Measurements from ENCODE around the gene RTEL1. TPM values are rescaled to one million over a fixed set of nuclear protein-coding genes. Genes with fewer than 3 reads are reported as not detected.

RTEL1 gene
- total and polyA plus RNA-seq, 2 donors (not counting 1 experiment from before 2014, with no cell fraction given): 15.1 to 32.6 TPM

DNA sequence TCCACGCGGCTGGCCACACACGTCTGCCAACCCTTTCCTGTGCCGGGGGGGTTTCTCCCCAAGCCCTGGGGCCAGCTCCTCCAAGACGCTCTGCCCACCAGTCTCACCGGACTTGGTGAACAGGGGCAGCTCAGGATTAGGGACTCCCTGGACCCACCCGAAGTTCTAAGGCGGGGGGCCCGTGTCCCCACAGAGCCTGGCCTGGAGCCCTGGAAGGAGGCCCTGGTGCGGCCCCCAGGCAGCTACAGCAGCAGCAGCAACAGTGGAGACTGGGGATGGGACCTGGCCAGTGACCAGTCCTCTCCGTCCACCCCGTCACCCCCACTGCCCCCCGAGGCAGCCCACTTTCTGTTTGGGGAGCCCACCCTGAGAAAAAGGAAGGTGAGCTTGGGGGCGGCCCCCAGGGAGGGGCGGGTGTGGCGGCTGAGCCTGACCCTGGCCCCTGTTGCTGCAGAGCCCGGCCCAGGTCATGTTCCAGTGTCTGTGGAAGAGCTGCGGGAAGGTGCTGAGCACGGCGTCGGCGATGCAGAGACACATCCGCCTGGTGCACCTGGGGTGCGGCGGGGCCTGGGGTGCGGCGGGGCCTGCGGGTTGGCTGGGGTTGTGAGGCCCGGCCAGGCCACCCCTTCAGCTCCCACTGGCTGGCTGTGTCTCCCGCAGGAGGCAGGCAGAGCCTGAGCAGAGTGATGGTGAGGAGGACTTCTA lies 83.7 kb downstream of the RTEL1 start:
- Histone ChIP-seq H3K9me3 (ENCODE audit: control extremely low read depth in 1 of 3, control insufficient read depth in 2 of 3, insufficient read depth in 1 of 3, low read length in 2 of 3) (no peaks in the 10 kb centered on the region), H4K20me1 (ENCODE audit: control insufficient read depth, insufficient read depth, low read length, poor library complexity, severe bottlenecking) (peaks cover 14% of the 10 kb centered on the region), H3K9ac (ENCODE audit: low read length) (no peak overlapping the region), H3K4me2 (replicated peaks; ENCODE audit: low read depth, low read length, poor library complexity, severe bottlenecking) (no peak overlapping the region), H3K27me3 (replicated peaks in 1 of 4; ENCODE audit: control extremely low read depth in 1 of 4, control insufficient read depth in 3 of 4, insufficient read depth in 4 of 4, low read length in 3 of 4) (no peaks in the 10 kb centered on the region), H2AFZ (ENCODE audit: insufficient read depth, low read depth, low read length, poor library complexity, severe bottlenecking) (no peak overlapping the region), H3K36me3 (replicated peaks in 1 of 2; ENCODE audit: control extremely low read depth in 1 of 2, control insufficient read depth in 1 of 2, extremely low read depth in 1 of 2, insufficient read depth in 2 of 2, low read length in 1 of 2) (peaks cover 0 to 4% of the 10 kb centered on the region in 2 experiments), H3K79me2 (ENCODE audit: control insufficient read depth, insufficient read depth, low read length) (no peaks in the 10 kb centered on the region), H3K4me3 (ENCODE audit: control extremely low read depth in 1 of 5, extremely low read depth in 1 of 5, insufficient read depth in 1 of 5, low read depth in 2 of 5, low read length in 4 of 5) (no peak overlapping the region), H3K27ac (ENCODE audit: low read length in 2 of 2) (no peak overlapping the region), H3K4me1 (ENCODE audit: control insufficient read depth in 2 of 2, insufficient read depth in 2 of 2, low read length in 2 of 2) (peaks cover 23 to 31% of the 10 kb centered on the region in 2 donors)
- Mint-ChIP-seq H3K27ac (no peak overlapping the region), H3K4me1 (peaks cover 4% of the 10 kb centered on the region), H3K9me3 (ENCODE audit: insufficient read depth) (no peaks in the 10 kb centered on the region), H3K27me3 (no peaks in the 10 kb centered on the region), H3K4me3 (peak overlapping the region; percentile 49)
- intact Hi-C loops (cut with micrococcal nuclease): no loop called here
- ChIA-PET CTCF (no interaction called here), POLR2A (interaction anchor here (0.9 kb wide), 1 partner anchor 39 kb away, joined by 3 read pairs; no protein-coding TSS in a partner anchor)
- TF ChIP-seq EZH2 (IDR thresholded peaks at IDR 0.05; ENCODE audit: borderline replicate concordance, insufficient read depth, low read depth, low read length, poor library complexity, severe bottlenecking) (no peak), CTCF (IDR thresholded peaks at IDR 0.05) (no peak)
- DNase-seq (no peak), ATAC-seq (ENCODE audit: low read depth) (no peak)
- 96% methylated on average over 29 of the region's 30 CpGs for WGBS (ENCODE audit: insufficient coverage)

DNA sequence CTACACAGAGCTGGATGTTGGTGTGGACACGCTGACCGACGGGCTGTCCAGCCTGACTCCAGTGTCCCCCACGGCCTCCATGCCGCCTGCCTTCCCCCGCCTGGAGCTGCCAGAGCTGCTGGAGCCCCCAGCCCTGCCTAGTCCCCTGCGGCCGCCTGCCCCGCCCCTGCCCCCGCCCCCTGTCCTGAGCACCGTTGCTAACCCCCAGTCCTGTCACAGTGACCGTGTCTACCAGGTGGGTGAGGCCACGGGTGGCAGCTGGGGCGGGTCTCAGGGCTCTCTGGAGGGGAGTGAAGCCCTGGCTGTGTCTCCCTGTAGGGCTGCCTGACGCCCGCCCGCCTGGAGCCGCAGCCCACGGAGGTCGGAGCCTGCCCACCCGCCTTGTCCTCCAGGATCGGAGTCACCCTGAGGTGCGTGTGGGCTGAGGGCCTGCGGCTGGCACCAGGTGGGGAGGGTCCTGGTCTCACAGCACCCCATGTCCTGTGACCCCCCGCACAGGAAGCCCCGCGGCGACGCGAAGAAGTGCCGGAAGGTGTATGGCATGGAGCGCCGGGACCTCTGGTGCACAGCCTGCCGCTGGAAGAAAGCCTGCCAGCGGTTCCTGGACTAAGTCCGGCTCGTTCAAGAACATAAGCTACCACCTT lies 84.4 kb downstream of the RTEL1 start:
- peaks cover 18 to 24% of the 10 kb centered on the region in 2 donors for H3K4me1 ChIP-seq (ENCODE audit: control insufficient read depth in 2 of 2, insufficient read depth in 2 of 2, low read length in 2 of 2)
- H3K9me3 ChIP-seq (ENCODE audit: control extremely low read depth in 1 of 3, control insufficient read depth in 2 of 3, insufficient read depth in 1 of 3, low read length in 2 of 3): no peaks in the 10 kb centered on the region
- Mint-ChIP-seq H3K4me3 (no peak overlapping the region), H3K4me1 (no peaks in the 10 kb centered on the region), H3K9me3 (ENCODE audit: insufficient read depth) (no peaks in the 10 kb centered on the region), H3K27me3 (no peaks in the 10 kb centered on the region), H3K27ac (no peak overlapping the region)
- ChIA-PET POLR2A (no interaction called here), CTCF (interaction anchor here (0.7 kb wide), 1 partner anchor 332 kb away, joined by 3 read pairs; no protein-coding TSS in a partner anchor)
- H3K4me3 ChIP-seq (ENCODE audit: control extremely low read depth in 1 of 5, extremely low read depth in 1 of 5, insufficient read depth in 1 of 5, low read depth in 2 of 5, low read length in 4 of 5): no peak overlapping the region
- WGBS (ENCODE audit: insufficient coverage): 96% methylated on average over 34 of the region's 37 CpGs
- peaks cover 10% of the 10 kb centered on the region for H4K20me1 ChIP-seq (ENCODE audit: control insufficient read depth, insufficient read depth, low read length, poor library complexity, severe bottlenecking)
- no peaks in the 10 kb centered on the region for H3K27me3 ChIP-seq (replicated peaks in 1 of 4; ENCODE audit: control extremely low read depth in 1 of 4, control insufficient read depth in 3 of 4, insufficient read depth in 4 of 4, low read length in 3 of 4)
- no peak overlapping the region for H2AFZ ChIP-seq (ENCODE audit: insufficient read depth, low read depth, low read length, poor library complexity, severe bottlenecking)
- no peak overlapping the region for H3K4me2 ChIP-seq (replicated peaks; ENCODE audit: low read depth, low read length, poor library complexity, severe bottlenecking)
- no peak overlapping the region for H3K9ac ChIP-seq (ENCODE audit: low read length)
- no peak overlapping the region for H3K27ac ChIP-seq (ENCODE audit: low read length in 2 of 2)
- intact Hi-C loops (cut with micrococcal nuclease): no loop called here
- TF ChIP-seq EZH2 (IDR thresholded peaks at IDR 0.05; ENCODE audit: borderline replicate concordance, insufficient read depth, low read depth, low read length, poor library complexity, severe bottlenecking) (no peak), CTCF (IDR thresholded peaks at IDR 0.05) (no peak)
- H3K36me3 ChIP-seq (replicated peaks in 1 of 2; ENCODE audit: control extremely low read depth in 1 of 2, control insufficient read depth in 1 of 2, extremely low read depth in 1 of 2, insufficient read depth in 2 of 2, low read length in 1 of 2): peaks cover 0 to 4% of the 10 kb centered on the region in 2 experiments
- no peak for DNase-seq
- ATAC-seq (ENCODE audit: low read depth): no peak
- no peaks in the 10 kb centered on the region for H3K79me2 ChIP-seq (ENCODE audit: control insufficient read depth, insufficient read depth, low read length)
